GM19397 (cell line): ENCODE data around the gene HAUS6.
"Not testable (repeated sequence)": the region's sequence is repeated elsewhere in the genome, so short reads cannot be mapped to it uniquely, and the experiment has no call there.

Experiments used
- ATAC-seq: cut with Tn5 transposase; IDR thresholded peaks from one replicate; pipeline ENCODE4 v1.9.1; 2021; ENCODE audit warnings: mild to moderate bottlenecking, moderate library complexity; ENCODE audit not compliant: unreplicated experiment

Gene HAUS6

DNA sequence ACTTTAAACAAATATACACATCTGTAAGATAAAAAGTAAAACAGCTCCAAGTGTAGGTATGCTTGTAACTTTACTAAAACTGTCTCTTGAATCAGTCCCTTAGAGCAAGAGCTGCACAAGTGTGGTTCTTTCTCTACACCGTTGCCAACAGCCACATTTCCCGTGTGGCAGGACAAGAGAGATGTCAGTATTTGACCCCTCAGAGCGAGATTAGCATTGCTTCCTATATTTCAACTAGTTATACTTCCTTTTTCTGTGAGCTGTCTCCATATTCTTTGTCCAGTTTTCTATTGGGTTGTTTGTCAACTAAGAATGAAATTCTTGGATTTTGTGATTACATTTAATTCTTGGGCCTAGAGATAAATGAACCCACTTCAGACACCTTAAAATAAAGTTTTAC, 16.5 kb upstream of the HAUS6 start:
- no peak for ATAC-seq

DNA sequence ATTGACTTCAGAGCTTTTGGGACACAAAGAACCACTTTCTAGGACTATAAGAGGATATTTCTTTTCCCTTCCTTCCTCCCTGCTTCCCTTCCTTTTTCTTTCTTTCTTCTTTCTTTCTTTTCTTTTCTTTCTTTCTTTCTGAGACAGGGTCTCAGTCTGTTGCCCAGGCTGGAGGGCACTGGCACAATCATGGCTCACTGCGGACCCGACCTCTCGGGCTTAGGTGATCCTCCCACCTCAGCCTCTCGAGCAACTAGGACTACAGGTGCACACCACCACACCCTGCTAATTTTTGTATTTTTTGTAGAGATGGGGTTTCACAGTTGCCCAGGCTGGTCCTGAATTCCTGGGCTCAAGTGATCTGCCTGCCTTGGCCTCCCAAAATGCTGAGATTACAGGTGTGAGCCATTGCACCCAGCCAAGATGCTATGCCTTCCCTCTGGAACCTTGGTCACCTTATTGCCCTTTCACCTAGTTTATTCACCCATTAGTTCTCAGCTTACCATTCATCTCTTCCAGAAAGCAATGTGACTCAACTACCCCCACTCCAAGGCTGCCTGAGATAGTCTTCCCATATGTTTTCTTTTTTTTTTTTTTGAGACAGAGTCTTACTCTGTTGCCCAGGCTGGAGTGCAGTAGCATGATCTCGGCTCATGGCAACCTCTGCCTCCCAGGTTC, 14.5 kb upstream of the HAUS6 start:
- ATAC-seq, result no peak

DNA sequence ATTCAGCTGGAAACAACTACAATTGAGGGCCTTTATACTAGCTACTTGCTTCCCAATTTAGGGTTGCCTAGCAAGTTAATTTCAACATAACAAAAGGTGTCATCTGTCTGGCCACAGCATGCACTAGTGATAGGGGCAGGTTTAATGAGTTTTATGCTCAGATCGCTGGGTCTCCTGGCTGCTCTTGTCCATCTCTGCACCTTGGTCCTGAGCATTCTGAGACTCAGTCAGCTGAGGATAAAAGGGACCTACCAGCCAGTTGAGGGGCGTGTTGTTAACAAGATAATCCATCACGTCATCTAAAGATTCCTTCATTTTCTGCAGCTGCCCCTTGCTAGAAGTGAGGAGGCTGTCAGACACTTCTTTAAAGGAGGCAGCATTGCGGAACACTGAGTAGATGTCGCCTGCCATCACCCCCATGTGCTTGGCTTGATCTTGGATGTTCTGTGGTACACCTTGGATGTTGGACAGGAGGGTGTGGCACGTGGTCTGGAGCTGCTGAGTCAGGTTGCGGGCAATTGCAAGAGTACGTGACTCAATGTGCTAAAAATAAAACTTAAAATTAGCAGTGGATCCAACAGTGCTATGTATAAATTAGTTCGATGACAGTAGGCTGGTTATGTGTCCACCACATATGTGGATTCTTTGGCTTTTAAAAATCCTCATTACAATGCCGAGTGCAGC, 13.5 kb upstream of the HAUS6 start:
- ATAC-seq, result no peak

DNA sequence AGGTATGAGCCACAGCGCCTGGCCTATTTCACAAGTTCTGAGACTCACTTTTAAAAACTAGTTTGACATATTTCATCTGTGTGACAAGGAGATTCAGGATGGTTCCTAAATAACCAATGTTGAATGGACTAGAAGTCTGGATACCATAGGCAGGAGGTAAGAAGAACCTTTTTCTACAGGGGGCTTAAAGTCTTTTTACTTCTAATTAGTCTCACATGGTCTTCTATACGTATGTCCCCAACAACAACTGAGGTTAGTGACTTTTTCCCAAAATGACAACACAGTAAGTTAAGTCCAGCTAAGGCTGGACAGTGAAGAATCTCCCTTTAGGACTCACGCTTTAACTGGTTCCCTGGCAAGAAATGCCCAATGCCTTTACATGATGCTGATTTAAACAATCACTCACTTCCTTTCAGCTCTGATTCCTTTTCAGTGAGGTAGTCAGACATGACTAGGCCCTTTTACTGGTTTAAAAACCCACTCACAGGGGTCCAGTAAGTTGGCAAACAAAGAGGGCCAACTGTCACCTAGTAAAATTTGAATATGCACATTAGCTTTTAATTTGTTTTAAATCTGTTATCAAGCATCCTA, 12.1 kb upstream of the HAUS6 start:
- no peak for ATAC-seq

DNA sequence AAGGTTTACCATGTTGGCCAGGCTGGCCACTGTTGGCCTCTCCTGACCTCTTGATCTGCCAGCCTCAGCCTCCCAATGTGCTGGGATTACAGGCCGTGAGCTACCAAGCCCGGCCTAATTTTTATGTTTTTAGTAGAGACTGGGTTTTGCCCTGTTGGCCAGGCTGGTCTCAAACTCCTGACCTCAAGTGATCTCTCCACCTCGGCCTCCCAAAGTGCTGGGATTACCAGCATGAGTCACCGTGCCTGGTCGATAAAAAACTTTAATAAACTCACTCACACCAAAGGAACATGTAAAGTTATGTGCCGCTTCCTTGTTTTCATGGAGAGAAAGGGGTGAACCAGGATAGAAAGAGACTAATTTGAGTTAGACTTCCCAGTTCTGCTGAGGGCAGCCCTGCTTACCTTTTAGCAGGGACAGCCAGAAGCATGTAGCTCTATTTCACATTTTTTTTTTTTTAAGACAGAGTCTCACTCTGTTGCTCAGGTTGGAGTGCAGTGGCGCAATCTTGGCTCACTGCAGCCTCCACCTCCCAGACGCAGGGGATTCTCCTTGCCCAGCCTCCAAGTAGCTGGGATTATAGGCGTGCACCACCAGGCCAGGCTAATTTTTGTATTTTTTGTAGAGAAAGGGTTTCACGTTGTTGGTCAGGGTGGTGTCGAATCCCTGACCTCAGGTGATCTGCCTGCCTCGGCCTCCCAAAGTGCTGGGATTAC, 11.4 kb upstream of the HAUS6 start:
- ATAC-seq, result no peak

DNA sequence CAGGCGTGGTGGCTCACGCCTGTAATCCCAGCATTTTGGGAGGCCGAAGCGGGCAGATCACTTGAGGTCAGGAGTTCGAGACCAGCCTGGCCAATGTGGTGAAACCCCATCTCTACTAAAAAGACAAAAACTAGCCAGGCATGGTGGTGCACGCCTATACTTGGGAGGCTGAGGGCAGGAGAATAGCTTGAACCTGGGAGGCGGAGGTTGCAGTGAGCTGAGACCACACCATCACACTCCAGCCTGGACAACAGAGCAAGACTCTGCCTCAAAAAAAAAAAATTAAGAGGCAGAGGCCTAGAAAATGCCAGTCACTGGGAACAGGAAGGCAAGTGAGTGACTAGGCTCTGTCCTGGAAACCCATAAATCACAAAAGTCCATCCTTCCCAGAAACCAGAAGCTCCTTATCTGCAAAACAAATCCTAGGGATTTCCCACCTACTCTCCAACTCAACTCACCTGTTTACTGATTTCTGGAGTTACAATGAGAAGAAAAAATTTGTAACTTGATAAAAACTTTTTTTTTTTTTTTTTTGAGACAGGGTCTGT, 10.4 kb upstream of the HAUS6 start:
- not testable (repeated sequence) for ATAC-seq

DNA sequence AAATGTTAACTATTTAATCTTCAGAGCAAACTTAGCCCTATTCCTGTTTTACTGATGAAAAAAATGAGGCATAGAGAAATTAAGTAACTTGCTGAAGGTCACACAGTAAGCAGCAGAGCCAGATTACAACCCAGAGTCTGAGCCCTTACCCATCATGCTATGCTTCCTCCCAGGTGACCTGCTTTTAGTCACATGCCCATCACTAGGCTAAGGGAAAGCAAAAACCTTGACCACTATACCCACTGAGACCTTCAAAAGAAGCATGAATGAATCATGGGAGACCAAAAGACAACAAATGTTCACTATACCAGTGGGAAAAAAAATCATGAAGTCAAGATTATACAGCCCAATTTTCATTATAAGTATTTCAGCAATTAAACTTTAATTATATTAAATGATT, 5.3 kb upstream of the HAUS6 start:
- ATAC-seq, result no peak

DNA sequence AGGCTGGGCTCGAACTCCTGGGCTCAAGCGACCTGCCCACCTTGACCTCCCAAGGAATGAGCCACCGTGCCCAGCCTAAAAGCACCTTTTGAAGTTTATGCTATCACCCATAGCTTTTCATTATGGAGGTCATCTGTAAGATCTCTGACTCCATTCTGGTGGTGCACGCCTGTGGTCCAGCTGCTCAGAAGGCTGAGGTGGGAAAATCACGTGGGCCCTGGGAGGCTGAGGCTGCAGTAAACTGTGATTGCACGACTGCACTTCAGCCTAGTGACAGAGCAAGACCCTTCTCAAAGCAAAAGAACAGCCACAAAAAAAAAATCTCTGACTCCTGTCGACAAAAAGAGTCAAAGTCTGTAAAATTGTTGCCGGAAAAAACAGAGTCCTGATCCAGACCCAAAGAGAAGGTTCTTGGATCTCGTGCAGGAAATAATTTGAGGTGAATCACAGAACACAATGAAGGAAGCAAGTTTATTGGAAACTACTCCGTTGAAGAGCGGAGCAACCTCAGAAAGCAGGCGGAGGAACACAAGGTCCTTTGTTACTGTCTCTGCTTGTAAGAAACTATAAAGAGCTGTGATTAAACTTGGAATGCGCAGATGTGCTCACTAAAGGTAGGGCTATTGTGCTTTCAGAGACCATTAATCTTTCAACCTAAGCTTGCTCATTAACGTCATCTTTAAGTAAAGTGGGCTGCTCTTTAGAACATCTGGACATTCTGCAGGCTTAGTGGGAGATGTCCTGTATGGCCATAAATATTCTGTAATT, 2.0 kb upstream of the HAUS6 start:
- no peak for ATAC-seq

- ATAC-seq, result peak; percentile 16
Measured at GRCh38 chr9:19102181-19102630, 498 bp downstream of the HAUS6 start.

GRCh38 chr9:19101203-19101602, 1.5 kb downstream of the HAUS6 start:
- ATAC-seq, result no peak

DNA sequence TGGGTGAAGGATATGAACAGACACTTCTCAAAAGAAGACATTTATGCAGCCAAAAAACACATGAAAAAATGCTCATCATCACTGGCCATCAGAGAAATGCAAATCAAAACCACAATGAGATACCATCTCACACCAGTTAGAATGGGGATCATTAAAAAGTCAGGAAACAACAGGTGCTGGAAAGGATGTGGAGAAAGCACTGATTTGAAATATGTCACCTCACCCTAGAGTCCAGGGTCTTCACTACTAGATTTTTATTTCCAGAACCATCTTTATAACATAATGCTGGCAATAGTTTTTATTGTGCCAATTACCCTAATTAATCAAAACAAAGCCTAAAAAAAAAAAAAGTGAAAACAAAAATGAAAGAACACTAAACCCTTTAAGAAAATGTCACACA, 5.3 kb downstream of the HAUS6 start:
- not testable (repeated sequence) for ATAC-seq

- ATAC-seq, result no peak
Measured at GRCh38 chr9:19087106-19088000, 15.4 kb downstream of the HAUS6 start.

DNA sequence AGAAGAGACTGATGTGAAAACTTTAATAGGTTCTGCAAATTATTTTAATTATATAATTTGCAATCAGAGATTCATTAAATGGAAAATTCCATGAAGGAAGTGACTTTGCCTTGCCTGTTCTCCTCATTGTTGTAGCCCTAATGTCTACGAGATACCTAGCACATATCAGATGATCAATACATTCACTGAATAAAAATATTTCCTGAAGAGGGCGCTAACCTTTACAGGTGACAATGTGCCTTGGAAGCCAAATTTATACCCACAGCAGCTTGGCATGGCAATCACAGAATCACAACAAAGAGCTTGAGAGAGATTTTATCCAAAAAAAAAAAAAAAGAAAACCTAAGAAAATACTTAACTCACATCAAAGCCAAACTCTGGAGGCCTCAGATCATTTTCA, 17.4 kb downstream of the HAUS6 start:
- no peak for ATAC-seq

DNA sequence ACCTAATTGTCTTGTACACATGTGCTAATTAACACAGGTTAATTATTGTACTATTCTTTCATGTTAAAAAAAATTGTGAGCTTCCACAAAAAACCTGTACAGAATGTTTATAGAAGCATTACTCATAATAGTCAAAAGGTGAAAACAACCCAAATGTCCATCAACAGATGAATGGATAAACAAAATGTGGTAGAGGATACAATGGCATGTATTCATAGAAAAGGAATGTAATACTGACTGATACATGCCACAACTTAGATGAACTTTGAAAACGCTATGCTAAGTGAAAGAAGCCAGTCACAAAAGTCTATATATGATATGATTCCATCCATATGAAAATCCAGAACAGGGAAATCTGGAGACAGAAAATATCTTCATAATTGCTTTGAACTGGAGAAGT, 27.9 kb downstream of the HAUS6 start:
- no peak for ATAC-seq

DNA sequence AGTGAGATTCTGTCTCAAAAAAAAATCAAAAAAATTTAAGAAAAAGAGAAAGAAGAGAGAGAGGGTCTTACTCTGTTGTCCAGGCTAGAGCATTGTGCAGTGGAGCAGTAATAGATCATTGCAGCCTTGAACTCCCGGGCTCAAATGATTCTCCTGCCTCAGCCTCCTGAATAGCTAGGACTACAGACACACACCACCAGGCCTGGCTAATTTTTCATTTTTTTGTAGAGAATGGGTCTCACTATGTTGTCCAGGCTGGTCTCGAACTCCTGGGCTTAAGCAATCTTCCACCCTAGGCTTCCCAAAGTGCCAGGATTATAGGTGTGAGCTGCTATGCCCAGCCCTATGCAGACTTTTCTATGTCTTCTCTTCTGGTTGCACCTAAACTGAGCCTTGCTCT, 28.5 kb downstream of the HAUS6 start:
- ATAC-seq, result no peak

DNA sequence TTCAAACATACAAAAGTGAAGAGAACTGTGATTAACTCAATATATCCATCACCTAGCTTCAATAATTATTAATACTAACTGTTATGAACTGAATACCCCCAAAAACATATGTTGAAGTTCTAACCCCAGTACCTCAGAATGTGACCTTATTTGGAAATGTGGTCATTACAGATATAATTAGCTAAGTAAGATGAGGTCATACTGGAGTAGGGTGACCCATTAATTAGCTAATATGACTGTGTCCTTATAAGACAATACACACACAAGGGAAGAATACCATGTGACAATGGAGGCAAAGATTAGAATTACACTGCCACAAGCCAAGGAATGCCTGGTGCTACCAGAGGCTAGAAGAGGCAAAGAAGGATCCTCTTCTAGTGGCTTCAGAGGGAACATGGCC, 45.7 kb downstream of the HAUS6 start:
- ATAC-seq, result no peak

DNA sequence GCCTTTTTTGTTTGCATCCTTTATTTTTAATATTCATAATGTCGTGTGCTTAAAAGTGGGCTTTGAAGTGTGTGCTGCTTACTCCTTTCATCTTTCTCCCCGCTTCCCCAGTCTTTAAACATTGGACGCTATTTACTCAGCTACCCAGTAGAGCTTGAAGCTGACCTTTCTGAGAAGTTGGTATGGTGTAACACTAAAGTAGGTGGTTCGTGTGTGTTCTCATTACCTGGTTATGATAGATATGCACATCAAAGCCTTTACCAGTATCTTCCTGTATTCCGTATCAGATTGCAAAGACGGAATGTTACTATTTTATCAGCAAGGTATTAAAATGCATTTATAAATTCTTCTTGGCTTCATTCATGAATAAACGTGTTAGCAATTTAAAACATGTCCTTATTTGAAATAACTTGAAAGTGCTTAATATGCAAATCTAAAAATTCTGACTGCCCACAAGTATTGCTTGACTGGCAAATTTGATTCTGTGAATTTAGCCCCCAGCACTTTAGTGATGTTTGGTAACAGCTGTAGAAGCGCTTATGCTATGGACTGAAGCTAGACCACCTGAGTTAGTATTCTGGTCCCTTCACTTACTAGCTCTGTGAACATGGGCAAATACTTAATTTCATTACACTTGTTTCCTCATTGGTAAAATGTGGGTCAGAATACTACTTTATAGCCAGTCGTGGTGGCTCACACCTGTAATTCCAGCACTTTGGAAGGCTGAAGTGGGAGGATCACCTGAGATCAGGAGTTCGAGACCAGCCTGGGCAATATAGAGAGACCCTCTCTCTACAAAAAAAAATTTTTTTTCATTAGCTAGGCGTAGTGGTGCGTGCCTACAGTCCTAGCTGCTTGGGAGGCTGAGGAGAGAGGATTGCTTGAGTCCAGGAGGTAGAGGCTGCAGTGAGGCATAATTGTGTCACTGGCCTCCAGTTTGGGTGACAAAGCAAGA, 51.8 kb downstream of the HAUS6 start:
- no peak for ATAC-seq

DNA sequence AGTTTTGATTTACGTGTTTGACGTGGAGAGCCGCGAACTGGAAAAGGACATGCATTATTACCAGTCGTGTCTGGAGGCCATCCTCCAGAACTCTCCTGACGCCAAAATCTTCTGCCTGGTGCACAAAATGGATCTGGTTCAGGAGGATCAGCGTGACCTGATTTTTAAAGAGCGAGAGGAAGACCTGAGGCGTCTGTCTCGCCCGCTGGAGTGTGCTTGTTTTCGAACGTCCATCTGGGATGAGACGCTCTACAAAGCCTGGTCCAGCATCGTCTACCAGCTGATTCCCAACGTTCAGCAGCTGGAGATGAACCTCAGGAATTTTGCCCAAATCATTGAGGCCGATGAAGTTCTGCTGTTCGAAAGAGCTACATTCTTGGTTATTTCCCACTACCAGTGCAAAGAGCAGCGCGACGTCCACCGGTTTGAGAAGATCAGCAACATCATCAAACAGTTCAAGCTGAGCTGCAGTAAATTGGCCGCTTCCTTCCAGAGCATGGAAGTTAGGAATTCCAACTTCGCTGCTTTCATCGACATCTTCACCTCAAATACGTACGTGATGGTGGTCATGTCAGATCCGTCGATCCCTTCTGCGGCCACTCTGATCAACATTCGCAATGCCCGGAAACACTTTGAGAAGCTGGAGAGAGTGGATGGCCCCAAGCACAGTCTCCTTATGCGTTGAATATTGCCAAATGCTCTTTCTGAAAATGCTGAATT, 52.6 kb downstream of the HAUS6 start:
- ATAC-seq, result no peak
